DMS53 (cell line): Measurements from ENCODE around the gene PREB.

Experiments
- DNase-seq: peaks from one replicate; lab custom pipeline; 2025; lab: John Stamatoyannopoulos, UW

The PREB gene

GRCh38 chr2:27152102-27152795 is 17.8 kb upstream of the PREB start:
- DNase-seq = peak; percentile 56

- DNase-seq = no peak
Observed at GRCh38 chr2:27150639-27151230, 16.3 kb upstream of the PREB start.

- no peak for DNase-seq
Observed at GRCh38 chr2:27149570-27150405, 15.4 kb upstream of the PREB start.

- DNase-seq = no peak
Observed at GRCh38 chr2:27148801-27149439, 14.5 kb upstream of the PREB start, which contains the start of gene TCF23. Gene TCF23, plus strand, starts transcription at chr2:27149004. Its CDS starts 130 bp downstream, at chr2:27149134.

- DNase-seq = no peak
Observed at GRCh38 chr2:27147935-27148334, 13.5 kb upstream of the PREB start.

GRCh38 chr2:27145682-27146081 is 11.2 kb upstream of the PREB start:
- DNase-seq = no peak

- DNase-seq = no peak
Observed at GRCh38 chr2:27143285-27143684, 8.8 kb upstream of the PREB start.

- DNase-seq = no peak
Observed at GRCh38 chr2:27139310-27139709, 4.9 kb upstream of the PREB start, which contains the start of gene PRR30. Gene PRR30, minus strand, starts transcription at chr2:27139410. Its CDS starts 1,081 bp downstream, at chr2:27138329.

GRCh38 chr2:27138111-27138510 is 3.7 kb upstream of the PREB start:
- no peak for DNase-seq

GRCh38 chr2:27137322-27137935 is 3.0 kb upstream of the PREB start:
- no peak for DNase-seq

GRCh38 chr2:27136751-27137150 is 2.3 kb upstream of the PREB start:
- DNase-seq = no peak

- no peak for DNase-seq
Observed at GRCh38 chr2:27135478-27135955, 1.1 kb upstream of the PREB start.

- no peak for DNase-seq
Observed at GRCh38 chr2:27134781-27135477, 493 bp upstream of the PREB start.

- peak; percentile 25 for DNase-seq
Observed at GRCh38 chr2:27133195-27133875, 1.1 kb downstream of the PREB start.

- no peak for DNase-seq
Observed at GRCh38 chr2:27131429-27131828, 3.0 kb downstream of the PREB start.

GRCh38 chr2:27130396-27130795 is 4.0 kb downstream of the PREB start:
- DNase-seq = no peak

GRCh38 chr2:27128668-27129571 is 5.5 kb downstream of the PREB start:
- DNase-seq = no peak

- DNase-seq = no peak
Observed at GRCh38 chr2:27127883-27128667, 6.4 kb downstream of the PREB start.
